Measurements from ENCODE around the gene SLC7A10. TPM values are rescaled to one million over a fixed set of nuclear protein-coding genes. Genes with fewer than 3 reads are reported as not detected.

SLC7A10 gene
- total RNA-seq, 1 experiment from 2014 or later: not detected

- no peak for DNase-seq (ENCODE audit: low read depth in 1 of 2, low spot score in 2 of 2)
- Histone ChIP-seq H3K27ac (no peak overlapping the region), H3K36me3 (no peaks in the 10 kb centered on the region), H3K4me3 (no peak overlapping the region), H3K27me3 (replicated peaks) (0 out of 2 replicates have a peak, but pooled peaks cover 3% of the 10 kb centered on the region), H3K4me1 (replicated peaks) (no peaks in the 10 kb centered on the region), H3K9me3 (replicated peaks) (no peaks in the 10 kb centered on the region)
Observed at GRCh38 chr19:33202546-33203507, 22.8 kb downstream of the SLC7A10 start.

GRCh38 chr19:33201886-33202545 is 23.6 kb downstream of the SLC7A10 start:
- no peaks in the 10 kb centered on the region for H3K36me3 ChIP-seq
- no peak for DNase-seq (ENCODE audit: low read depth in 1 of 2, low spot score in 2 of 2)
- no peak overlapping the region for H3K4me3 ChIP-seq
- H3K27ac ChIP-seq: no peak overlapping the region
- H3K27me3 ChIP-seq (replicated peaks): 0 out of 2 replicates have a peak, but pooled peaks cover 3% of the 10 kb centered on the region
- H3K9me3 ChIP-seq (replicated peaks): no peaks in the 10 kb centered on the region
- H3K4me1 ChIP-seq (replicated peaks): no peaks in the 10 kb centered on the region

GRCh38 chr19:33201473-33201872 is 24.2 kb downstream of the SLC7A10 start:
- DNase-seq (ENCODE audit: low read depth in 1 of 2, low spot score in 2 of 2): no peak
- Histone ChIP-seq H3K36me3 (no peaks in the 10 kb centered on the region), H3K27ac (no peak overlapping the region), H3K4me3 (no peak overlapping the region), H3K9me3 (replicated peaks) (no peaks in the 10 kb centered on the region), H3K27me3 (replicated peaks) (0 out of 2 replicates have a peak, but pooled peaks cover 3% of the 10 kb centered on the region), H3K4me1 (replicated peaks) (no peaks in the 10 kb centered on the region)

GRCh38 chr19:33199441-33200265 is 26.0 kb downstream of the SLC7A10 start:
- Histone ChIP-seq H3K4me3 (no peak overlapping the region), H3K9me3 (replicated peaks) (no peaks in the 10 kb centered on the region), H3K4me1 (replicated peaks) (peaks cover 5% of the 10 kb centered on the region), H3K36me3 (no peaks in the 10 kb centered on the region), H3K27me3 (replicated peaks) (peaks cover 19% of the 10 kb centered on the region), H3K27ac (no peak overlapping the region)
- DNase-seq (ENCODE audit: low read depth in 1 of 2, low spot score in 2 of 2): no peak

- H3K4me1 ChIP-seq (replicated peaks): peaks cover 8% of the 10 kb centered on the region
- peaks cover 26% of the 10 kb centered on the region for H3K27me3 ChIP-seq (replicated peaks)
- no peaks in the 10 kb centered on the region for H3K9me3 ChIP-seq (replicated peaks)
- H3K27ac ChIP-seq: no peak overlapping the region
- H3K4me3 ChIP-seq: no peak overlapping the region
- no peak for DNase-seq (ENCODE audit: low read depth in 1 of 2, low spot score in 2 of 2)
- H3K36me3 ChIP-seq: no peaks in the 10 kb centered on the region
Observed at GRCh38 chr19:33198169-33198568, 27.5 kb downstream of the SLC7A10 start.

- Histone ChIP-seq H3K4me3 (no peak overlapping the region), H3K27me3 (replicated peaks) (peaks cover 32% of the 10 kb centered on the region), H3K9me3 (replicated peaks) (no peaks in the 10 kb centered on the region), H3K36me3 (no peaks in the 10 kb centered on the region), H3K4me1 (replicated peaks) (peaks cover 8% of the 10 kb centered on the region), H3K27ac (no peak overlapping the region)
- no peak for DNase-seq (ENCODE audit: low read depth in 1 of 2, low spot score in 2 of 2)
Observed at GRCh38 chr19:33197591-33198000, 28.1 kb downstream of the SLC7A10 start.

GRCh38 chr19:33196446-33197193 is 29.0 kb downstream of the SLC7A10 start:
- no peak for DNase-seq (ENCODE audit: low read depth in 1 of 2, low spot score in 2 of 2)
- Histone ChIP-seq H3K36me3 (no peaks in the 10 kb centered on the region), H3K27me3 (replicated peaks) (peaks cover 37% of the 10 kb centered on the region), H3K9me3 (replicated peaks) (no peaks in the 10 kb centered on the region), H3K27ac (no peak overlapping the region), H3K4me1 (replicated peaks) (peaks cover 8% of the 10 kb centered on the region), H3K4me3 (no peak overlapping the region)

- Histone ChIP-seq H3K4me3 (no peak overlapping the region), H3K4me1 (replicated peaks) (peaks cover 8% of the 10 kb centered on the region), H3K36me3 (no peaks in the 10 kb centered on the region), H3K27me3 (replicated peaks) (peaks cover 37% of the 10 kb centered on the region), H3K27ac (no peak overlapping the region), H3K9me3 (replicated peaks) (no peaks in the 10 kb centered on the region)
- no peak for DNase-seq (ENCODE audit: low read depth in 1 of 2, low spot score in 2 of 2)
Observed at GRCh38 chr19:33195645-33196347, 29.9 kb downstream of the SLC7A10 start.

- Histone ChIP-seq H3K4me3 (peak overlapping the region; percentile 32), H3K27me3 (replicated peaks) (peaks cover 42% of the 10 kb centered on the region), H3K9me3 (replicated peaks) (no peaks in the 10 kb centered on the region), H3K4me1 (replicated peaks) (peaks cover 8% of the 10 kb centered on the region), H3K36me3 (no peaks in the 10 kb centered on the region), H3K27ac (no peak overlapping the region)
- DNase-seq (ENCODE audit: low read depth in 1 of 2, low spot score in 2 of 2): no peak
Observed at GRCh38 chr19:33194886-33195644, 30.6 kb downstream of the SLC7A10 start.

- no peak for DNase-seq (ENCODE audit: low read depth in 1 of 2, low spot score in 2 of 2)
- H3K27me3 ChIP-seq (replicated peaks): peaks cover 46% of the 10 kb centered on the region
Observed at GRCh38 chr19:33194532-33194885, 31.1 kb downstream of the SLC7A10 start.

GRCh38 chr19:33193865-33194362 is 31.7 kb downstream of the SLC7A10 start, which contains the start of gene LRP3:
TSS of gene LRP3 (plus strand) at chr19:33194330. CDS start at chr19:33194786, 456 bp downstream.
- peaks cover 48% of the 10 kb centered on the region for H3K27me3 ChIP-seq (replicated peaks)
- no peaks in the 10 kb centered on the region for H3K9me3 ChIP-seq (replicated peaks)
- H3K36me3 ChIP-seq: no peaks in the 10 kb centered on the region
- no peak for DNase-seq (ENCODE audit: low read depth in 1 of 2, low spot score in 2 of 2)
- peaks cover 8% of the 10 kb centered on the region for H3K4me1 ChIP-seq (replicated peaks)
- H3K4me3 ChIP-seq: peak within 1 kb of the TSS; percentile 32
- H3K27ac ChIP-seq: no peak within 1 kb of the TSS

More at GRCh38 chr19:33194532-33194885, 31.1 kb downstream of the SLC7A10 start:
- no peak overlapping the region for H3K27ac ChIP-seq
- peaks cover 8% of the 10 kb centered on the region for H3K4me1 ChIP-seq (replicated peaks)
- H3K4me3 ChIP-seq: peak overlapping the region; percentile 32
- no peaks in the 10 kb centered on the region for H3K36me3 ChIP-seq
- no peaks in the 10 kb centered on the region for H3K9me3 ChIP-seq (replicated peaks)

Measured in SJSA1 (cell line).